IMR-90 (cell line): Measurements from ENCODE around the gene ZFP36L1. TPM values are rescaled to one million over a fixed set of nuclear protein-coding genes. Genes with fewer than 3 reads are reported as not detected.

Experiments
- ATAC-seq: fragments of 200-7000 bp; cut with Tn5 transposase; 2 replicates; pipeline ENCODE4 v1.9.1; 2020; ENCODE audit warnings: low read depth, mild to moderate bottlenecking, moderate library complexity
- BruUV-seq: library from RNA; stranded (reverse); fragments of 400-500 nt; replicated peaks from 2 replicates; lab custom pipeline; 2021; lab: Mats Ljungman, UMichigan
- CTCF ChIA-PET: fragments of 300-600 bp; formaldehyde crosslinking; extraction: SDS; loops from one replicate; lab custom pipeline; 2021; ENCODE audit warnings: antibody characterized with exemption; lab: Yijun Ruan, JAX
- POLR2A ChIA-PET: fragments of 300-600 bp; sonication (Branson Sonifier 250); formaldehyde crosslinking; loops from one replicate; lab custom pipeline; 2022; ENCODE audit warnings: antibody characterized with exemption; ENCODE audit not compliant: unreplicated experiment; lab: Charles Lee
- DNase-seq: peaks from one replicate; pipeline ENCODE4 v3.0.0; 2013
- H2AFZ ChIP-seq: replicated peaks from 2 replicates; pipeline ENCODE3; 2013; ENCODE audit warnings: low read length, mild to moderate bottlenecking; ENCODE audit not compliant: poor library complexity
- H2AK5ac ChIP-seq: 2 replicates; pipeline ENCODE4 v1.6.1; 2013; ENCODE audit warnings: low read depth, low read length, inconsistent platforms
- H2AK9ac ChIP-seq: replicated peaks from 2 replicates; pipeline ENCODE3; 2013; ENCODE audit warnings: mild to moderate bottlenecking, low read depth, low read length, moderate library complexity; ENCODE audit not compliant: poor library complexity
- H2BK120ac ChIP-seq: 2 replicates; pipeline ENCODE4 v1.6.1; 2013; ENCODE audit warnings: low read depth, low read length, inconsistent platforms
- H2BK15ac ChIP-seq: 3 replicates; pipeline ENCODE4 v1.6.1; 2013; ENCODE audit warnings: low read depth, low read length, inconsistent platforms
- H2BK20ac ChIP-seq: 2 replicates; pipeline ENCODE4 v1.6.1; 2013; ENCODE audit warnings: low read depth, mild to moderate bottlenecking, inconsistent platforms, low read length, moderate library complexity
- H2BK5ac ChIP-seq: 2 replicates; pipeline ENCODE4 v1.6.1; 2013; ENCODE audit warnings: mild to moderate bottlenecking, low read depth, low read length, inconsistent platforms; ENCODE audit not compliant: poor library complexity, severe bottlenecking
- H3K14ac ChIP-seq: replicated peaks from 2 replicates; pipeline ENCODE4 v1.6.1; 2013; ENCODE audit warnings: low read depth, low read length, inconsistent platforms
- H3K18ac ChIP-seq: 2 replicates; pipeline ENCODE4 v1.6.1; 2013; ENCODE audit warnings: low read depth, low read length, control low read depth
- H3K23ac ChIP-seq: 2 replicates; pipeline ENCODE4 v1.6.1; 2013; ENCODE audit warnings: low read depth, low read length, inconsistent platforms
- H3K27ac ChIP-seq: 2 replicates; pipeline ENCODE4 v1.5.1; 2013; ENCODE audit warnings: mild to moderate bottlenecking, control low read depth, low read length; ENCODE audit not compliant: insufficient read depth
- H3K27me3 ChIP-seq: 2 replicates; pipeline ENCODE4 v1.6.1; 2013; ENCODE audit warnings: low read length; ENCODE audit not compliant: control insufficient read depth, insufficient read depth
- H3K36me3 ChIP-seq: 2 replicates; pipeline ENCODE4 v1.6.1; 2013; ENCODE audit warnings: low read length, mixed read lengths; ENCODE audit not compliant: control insufficient read depth, insufficient read depth
- H3K4ac ChIP-seq: 2 replicates; pipeline ENCODE4 v1.6.1; 2013; ENCODE audit warnings: low read depth, low read length, inconsistent platforms
- H3K4me1 ChIP-seq: 2 replicates; pipeline ENCODE4 v1.6.1; 2013; ENCODE audit warnings: low read length, mixed read lengths; ENCODE audit not compliant: control insufficient read depth, insufficient read depth
- H3K4me2 ChIP-seq: 2 replicates; pipeline ENCODE4 v1.6.1; 2013; ENCODE audit warnings: low read depth, mild to moderate bottlenecking, control low read depth, low read length, moderate library complexity
- H3K4me3 ChIP-seq: 2 replicates; pipeline ENCODE4 v1.5.1; 2013; ENCODE audit warnings: low read depth, mild to moderate bottlenecking, control low read depth, low read length, moderate library complexity; ENCODE audit not compliant: insufficient read depth
- H3K56ac ChIP-seq: 2 replicates; pipeline ENCODE4 v1.6.1; 2013; ENCODE audit warnings: low read length, inconsistent platforms; ENCODE audit not compliant: insufficient read depth; ENCODE audit errors: extremely low read depth
- H3K79me1 ChIP-seq, 2 experiments: 2 replicates each; pipeline ENCODE4 v1.6.1; 2013; ENCODE audit warnings: low read length in 2 of 2, inconsistent platforms in 1 of 2, low read depth in 1 of 2
- H3K9ac ChIP-seq: 2 replicates; pipeline ENCODE4 v1.6.1; 2013; ENCODE audit warnings: low read depth, low read length, control low read depth
- H3K9me1 ChIP-seq: 2 replicates; pipeline ENCODE4 v1.6.1; 2013; ENCODE audit warnings: low read length, inconsistent platforms; ENCODE audit not compliant: insufficient read depth
- H3K9me3 ChIP-seq: 2 replicates; pipeline ENCODE4 v1.6.1; 2013; ENCODE audit warnings: low read length; ENCODE audit not compliant: control insufficient read depth, insufficient read depth
- H4K20me1 ChIP-seq: 2 replicates; pipeline ENCODE4 v1.6.1; 2013; ENCODE audit warnings: low read length, inconsistent platforms; ENCODE audit not compliant: insufficient read depth
- H4K5ac ChIP-seq: 2 replicates; pipeline ENCODE4 v1.6.1; 2013; ENCODE audit warnings: mild to moderate bottlenecking, low read depth, low read length, control low read depth
- H4K8ac ChIP-seq, 2 experiments: 2 replicates each; pipeline ENCODE4 v1.6.1; 2013; ENCODE audit warnings: low read depth in 2 of 2, low read length in 2 of 2, control low read depth in 1 of 2, inconsistent platforms in 1 of 2
- H4K91ac ChIP-seq: 2 replicates; pipeline ENCODE4 v1.6.1; 2013; ENCODE audit warnings: low read depth, low read length, inconsistent platforms; ENCODE audit not compliant: insufficient read depth
- BHLHE40 ChIP-seq: fragments of 150-350 bp; IDR thresholded peaks from 2 replicates; pipeline ENCODE4 v1.6.1; 2016; ENCODE audit warnings: mild to moderate bottlenecking, low read depth, low read length
- CEBPB ChIP-seq: IDR thresholded peaks from 2 replicates; pipeline ENCODE4 v1.6.1; 2012; ENCODE audit warnings: low read depth, low read length, improper control_type of control experiment
- CHD1 ChIP-seq: IDR thresholded peaks from 2 replicates; pipeline ENCODE4 v1.6.1; 2012; ENCODE audit warnings: low read depth, low read length, improper control_type of control experiment
- FOS ChIP-seq: fragments of 150-350 bp; IDR thresholded peaks from 2 replicates; pipeline ENCODE4 v1.6.1; 2016; ENCODE audit warnings: low read depth, low read length
- MAZ ChIP-seq: IDR thresholded peaks from 2 replicates; pipeline ENCODE4 v1.6.1; 2012; ENCODE audit warnings: low read depth, mild to moderate bottlenecking, low read length, improper control_type of control experiment, moderate library complexity, borderline replicate concordance
- MXI1 ChIP-seq: IDR thresholded peaks from 2 replicates; pipeline ENCODE4 v1.6.1; 2012; ENCODE audit warnings: low read depth, mild to moderate bottlenecking, low read length, moderate library complexity, borderline replicate concordance
- NFE2L2 ChIP-seq: fragments of 150-350 bp; IDR thresholded peaks from 2 replicates; pipeline ENCODE4 v1.6.1; 2016; ENCODE audit warnings: low read depth, mild to moderate bottlenecking, low read length
- RAD21 ChIP-seq: IDR thresholded peaks from 2 replicates; pipeline ENCODE4 v1.6.1; 2012; ENCODE audit warnings: low read length, improper control_type of control experiment
- RFX5 ChIP-seq: IDR thresholded peaks from 2 replicates; pipeline ENCODE4 v1.8.0; 2012; ENCODE audit warnings: low read depth, mild to moderate bottlenecking, low read length, moderate library complexity
- SMC3 ChIP-seq: fragments of 150-350 bp; IDR thresholded peaks from 2 replicates; pipeline ENCODE4 v1.6.1; 2016; ENCODE audit warnings: low read depth, mild to moderate bottlenecking, antibody characterized with exemption, low read length, moderate library complexity
- USF2 ChIP-seq: fragments of 150-350 bp; IDR thresholded peaks from 2 replicates; pipeline ENCODE4 v1.6.1; 2017; ENCODE audit warnings: mild to moderate bottlenecking, antibody characterized with exemption, low read length, low read depth
- WGBS, 2 experiments: methylation state at CpG; one replicate each; pipeline versions ENCODE4 v1.1.5 to v1.1.7; 2013; ENCODE audit warnings: missing lambda C conversion rate in 2 of 2; ENCODE audit not compliant: insufficient read length in 1 of 2; ENCODE audit errors: extremely low coverage in 2 of 2; 5-methylcytosine and 5-hydroxymethylcytosine counted together
- dilution Hi-C: fragments of 300-500 bp; cut with HindIII; formaldehyde crosslinking; loops from one replicate; pipeline ENCODE4 v1.14.3; 2018; ENCODE audit warnings: low sequenced_read_pairs; ENCODE audit not compliant: unreplicated experiment
- in situ Hi-C: fragments of 300-500 bp; cut with MboI; formaldehyde crosslinking; loops from 3 replicates; pipeline ENCODE4 v1.14.3; 2019; ENCODE audit warnings: low sequenced_read_pairs, inconsistent platforms, mixed read lengths
- intact Hi-C: fragments of 100-400 bp; cut with micrococcal nuclease; formaldehyde crosslinking; loops from 2 replicates; pipeline ENCODE4 v1.10.0; 2022
- polyA plus RNA-seq, 3 experiments: library from polyadenylated mRNA; depleted of rRNA; stranded (reverse); fragments of >200 nt; gene quantifications; 2 replicates each; pipeline ENCODE4 v1.2.3, GENCODE V29; 2012; ENCODE audit warnings: low replicate concordance in 1 of 3
- total RNA-seq: library from RNA; depleted of rRNA; stranded (reverse); fragments of >200 nt; gene quantifications from 2 replicates; pipeline ENCODE4 v1.2.3, GENCODE V29; 2012

ZFP36L1 gene
- total and polyA plus RNA-seq, 2 of the 4 experiments (the other 2 are of a cell fraction), result 6.5 to 140 TPM

- no peak overlapping the region for H2BK5ac ChIP-seq
- TF ChIP-seq NFE2L2, result no peak
- TF ChIP-seq CEBPB, result no peak
- no peak for TF ChIP-seq SMC3
- TF ChIP-seq MAZ, result no peak
- TF ChIP-seq RFX5, result no peak
- TF ChIP-seq MXI1, result no peak
- no peak for TF ChIP-seq USF2
- no peak for TF ChIP-seq CHD1
- no peak for TF ChIP-seq BHLHE40
- no peak for TF ChIP-seq FOS
- no peak for TF ChIP-seq RAD21
- H3K9ac ChIP-seq, result no peak overlapping the region
- H2AFZ ChIP-seq, result no peak overlapping the region
- DNase-seq, result no peak
- H4K8ac ChIP-seq, result no peak overlapping the region
- H4K20me1 ChIP-seq, result no peaks in the 10 kb centered on the region
- H2AK9ac ChIP-seq, result no peak overlapping the region
- no peak overlapping the region for H3K27ac ChIP-seq
- in situ Hi-C loops, result no loop called here
- no peak overlapping the region for H2AK5ac ChIP-seq
- peaks cover 3% of the 10 kb centered on the region; the same call in 1 of the 2 replicates for H3K9me3 ChIP-seq
- H4K5ac ChIP-seq, result no peak overlapping the region
- POLR2A ChIA-PET, result no interaction called here
- H3K36me3 ChIP-seq, result no peaks in the 10 kb centered on the region
- no peak overlapping the region for H3K56ac ChIP-seq
- dilution Hi-C loops, result no loop called here
- no peak overlapping the region for H3K18ac ChIP-seq
- H3K23ac ChIP-seq, result no peak overlapping the region
- CTCF ChIA-PET, result no interaction called here
- H4K91ac ChIP-seq, result no peak overlapping the region
- H3K14ac ChIP-seq, result no peak overlapping the region
- no peak overlapping the region for H3K4me2 ChIP-seq
- WGBS, 2 experiments, result no CpG with 5 or more reads among the region's 6 CpGs
- no peaks in the 10 kb centered on the region for H3K79me1 ChIP-seq
- no peaks in the 10 kb centered on the region for H3K9me1 ChIP-seq
- H3K4me3 ChIP-seq, result no peak overlapping the region
- intact Hi-C loops, result no loop called here
- H3K27me3 ChIP-seq, result peaks cover 3% of the 10 kb centered on the region; the same call in 1 of the 2 replicates
- no peak overlapping the region for H2BK15ac ChIP-seq
- H3K4ac ChIP-seq, result no peak overlapping the region
- peaks cover 2% of the 10 kb centered on the region; the same call in 1 of the 2 replicates for H3K4me1 ChIP-seq
- no TSS peak for BruUV-seq
- no peak overlapping the region for H2BK120ac ChIP-seq
- no peak overlapping the region for H2BK20ac ChIP-seq
- no peak for ATAC-seq
Measured at GRCh38 chr14:68741839-68742470, 50.9 kb downstream of the ZFP36L1 start.
